Endothelial cell of umbilical vein (primary cell): ENCODE results near the gene PTPRH.

Source experiments
- CTCF ChIP-seq, 2 donors: IDR thresholded peaks; 1 replicate in 1 of 2; 2 replicates in 1 of 2; pipeline ENCODE4 v1.5.1; 2011; ENCODE audit warnings: low read length in 2 of 2, mild to moderate bottlenecking in 2 of 2, moderate library complexity in 2 of 2, control low read depth in 1 of 2, inconsistent platforms in 1 of 2, low read depth in 1 of 2; ENCODE audit not compliant: insufficient read depth in 1 of 2; ENCODE audit errors: extremely low read depth in 1 of 2
- POLR2A ChIP-seq: IDR thresholded peaks from 2 replicates; pipeline ENCODE4 v1.6.1; 2012; ENCODE audit warnings: low read depth, mild to moderate bottlenecking, control low read depth, low read length

- no peak for TF ChIP-seq POLR2A
- TF ChIP-seq CTCF (IDR thresholded peaks at IDR 0.05; ENCODE audit: extremely low read depth in 1 of 2, insufficient read depth in 1 of 2, low read depth in 1 of 2, low read length in 2 of 2): no peak
Measured at GRCh38 chr19:55220525-55220924, 11.2 kb upstream of the PTPRH start.
